ENCODE results near the gene SLIT3.

SLIT3 gene

DNA sequence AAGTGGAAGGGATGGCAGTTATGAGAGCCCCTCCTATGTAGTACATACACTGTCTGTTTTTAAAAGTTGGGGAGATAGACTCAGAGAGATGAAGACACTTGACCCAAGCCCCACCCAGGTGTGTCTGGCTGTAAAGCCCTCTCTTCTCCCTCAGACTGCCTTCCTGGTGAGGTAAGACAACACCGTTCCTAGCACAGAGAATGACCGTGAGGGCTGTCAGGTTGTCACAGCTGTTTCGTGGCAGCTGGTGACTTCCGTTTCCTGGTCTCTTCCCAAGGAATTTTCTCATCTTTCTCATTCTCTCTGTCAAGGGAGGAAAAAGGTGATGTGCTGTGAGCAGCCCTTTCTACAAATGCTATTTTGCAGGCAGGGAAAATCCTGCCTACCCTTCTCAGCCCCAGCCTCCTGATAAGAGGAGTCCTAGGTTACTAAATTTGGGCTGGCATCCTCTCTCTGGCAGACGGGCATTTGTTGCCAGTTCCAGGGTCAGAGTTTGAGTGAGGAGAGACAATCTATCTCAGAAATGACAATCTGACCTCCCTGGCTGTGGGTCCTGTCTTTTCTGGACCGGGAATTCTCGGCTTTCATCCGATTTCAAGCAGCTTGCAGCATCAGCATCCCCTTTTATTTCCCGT is 458.3 kb downstream of the SLIT3 start:
- DNase-seq = no peak

DNA sequence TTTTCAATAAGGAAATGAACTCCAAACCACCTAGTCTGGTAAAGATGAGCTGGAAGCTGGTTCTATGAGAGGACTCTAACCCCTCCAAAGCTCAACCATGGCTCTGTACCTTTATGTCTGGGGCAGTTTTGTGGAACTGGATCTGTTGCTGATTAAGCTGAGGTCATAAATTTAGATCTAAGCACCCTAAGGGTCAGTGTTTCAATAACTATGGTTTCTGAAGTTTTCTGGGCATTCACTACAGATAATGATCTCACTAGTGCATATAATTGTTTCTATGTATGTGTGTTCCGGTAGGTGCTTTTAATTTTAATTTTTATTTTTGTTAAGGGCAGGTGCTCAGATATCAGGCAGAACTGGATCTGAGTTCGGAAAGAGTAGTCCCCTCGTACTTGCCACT is 463.1 kb downstream of the SLIT3 start:
- DNase-seq = no peak

GRCh38 chr5:168836603-168837231 is 464.2 kb downstream of the SLIT3 start:
- DNase-seq = no peak

GRCh38 chr5:168833936-168834335 is 467.0 kb downstream of the SLIT3 start:
- no peak for DNase-seq

- no peak for DNase-seq
Measured at GRCh38 chr5:168833383-168833782, 467.6 kb downstream of the SLIT3 start.

DNA sequence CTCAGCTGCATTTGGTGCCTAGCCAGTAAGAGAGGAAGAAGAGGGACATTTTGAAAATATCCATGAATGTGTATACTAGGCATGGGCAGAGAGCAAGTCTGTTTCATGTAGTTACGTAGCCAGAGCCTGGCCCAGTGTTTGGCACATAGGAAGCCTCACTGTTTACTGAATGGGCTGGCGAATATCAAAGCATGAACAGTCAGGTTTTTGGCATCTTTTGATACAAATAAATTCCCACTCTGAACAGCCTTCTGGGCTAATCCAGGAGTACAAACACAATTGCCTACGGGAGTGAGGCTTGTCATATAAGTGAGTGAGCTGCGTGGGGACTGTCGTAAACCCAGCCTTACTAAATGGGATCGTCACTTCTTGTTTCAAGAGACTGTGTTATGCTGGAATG is 468.6 kb downstream of the SLIT3 start:
- DNase-seq = no peak

DNA sequence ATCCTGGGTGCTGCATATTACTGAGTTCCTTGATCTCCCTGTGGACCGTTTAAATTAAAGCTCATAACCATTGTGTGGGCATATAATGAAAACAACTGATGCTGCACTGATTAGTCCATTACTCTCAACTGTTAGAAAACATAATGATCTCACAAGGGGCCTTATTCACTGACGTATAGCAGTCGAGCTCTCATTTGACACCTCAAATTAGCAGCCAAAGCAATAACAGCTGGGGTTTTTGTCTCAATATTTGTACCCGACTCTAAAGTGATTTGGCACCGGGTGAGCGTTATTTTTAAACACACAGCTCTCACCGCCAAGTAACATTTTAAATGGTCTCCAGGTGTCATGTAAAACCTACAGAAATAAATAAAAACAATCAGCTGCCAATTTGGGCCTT is 469.6 kb downstream of the SLIT3 start:
- DNase-seq = no peak

DNA sequence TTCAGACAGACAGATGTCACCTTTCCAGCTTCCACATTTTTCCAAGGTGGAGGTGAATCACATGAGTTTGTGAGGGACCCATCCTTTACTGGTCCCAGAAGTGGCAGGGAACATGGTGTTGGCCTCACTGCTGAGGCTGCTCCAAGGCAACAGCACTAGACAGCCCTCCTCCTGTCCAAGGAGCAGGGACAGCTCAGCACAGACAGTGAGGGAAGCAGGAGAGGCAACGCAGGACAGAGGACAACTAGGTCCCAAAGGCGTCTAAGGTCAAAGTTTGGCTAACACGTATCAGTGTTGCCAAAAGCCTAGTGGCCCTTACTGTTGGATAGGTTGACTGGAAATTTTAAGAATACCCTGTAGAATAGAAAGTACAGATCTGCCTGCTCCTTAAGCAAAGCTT is 470.1 kb downstream of the SLIT3 start:
- no peak for DNase-seq

- DNase-seq = no peak
Measured at GRCh38 chr5:168829922-168830417, 471.0 kb downstream of the SLIT3 start.

- no peak for DNase-seq
Measured at GRCh38 chr5:168829044-168829443, 471.9 kb downstream of the SLIT3 start.

DNA sequence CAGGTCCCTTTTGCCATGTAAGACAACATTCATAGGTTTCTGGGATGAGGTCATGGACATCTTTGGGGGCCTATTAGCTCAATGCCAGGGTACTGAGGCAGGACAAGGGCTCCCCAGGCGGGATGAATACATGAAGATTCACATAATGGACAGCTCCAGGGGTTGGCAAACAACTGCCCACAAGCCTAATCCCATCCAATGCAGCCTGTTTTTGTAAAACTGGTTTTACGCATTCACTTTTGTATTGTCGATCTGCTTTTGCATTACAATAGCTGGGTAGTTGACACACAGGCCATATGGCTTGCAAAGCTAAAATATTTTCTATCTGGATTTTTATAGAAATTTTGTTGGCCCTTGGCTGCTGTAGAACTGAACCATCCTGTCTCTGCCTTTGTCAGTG is 473.3 kb downstream of the SLIT3 start:
- DNase-seq = no peak

GRCh38 chr5:168826246-168826725 is 474.7 kb downstream of the SLIT3 start:
- peak in 18 of 56 donors; percentile 2 to 45 (median 24) for DNase-seq

DNA sequence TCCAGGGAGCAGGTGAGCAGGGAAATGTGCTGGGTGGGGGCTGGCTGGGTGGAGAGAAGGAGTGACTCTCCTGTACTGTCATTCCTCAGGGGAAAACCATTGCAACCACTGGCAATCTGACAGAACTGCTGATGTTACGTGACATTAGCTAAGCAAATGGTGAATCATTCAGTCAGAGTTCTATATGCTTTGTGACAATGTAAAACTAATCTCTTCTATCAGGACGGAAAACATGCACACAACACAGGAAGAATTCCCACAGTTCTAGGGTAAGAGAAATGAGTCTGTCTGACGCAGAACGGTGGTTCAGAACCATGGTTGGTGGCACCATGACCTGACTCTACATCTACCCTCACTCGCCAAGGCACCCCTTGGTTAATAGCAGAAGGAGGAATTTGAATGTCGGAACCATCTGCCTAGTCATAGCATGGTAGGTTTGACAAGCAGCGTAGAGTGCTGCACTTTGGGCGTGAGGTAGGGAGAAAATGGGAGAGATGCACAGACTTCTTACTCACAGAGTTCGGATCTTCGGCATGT is 478.1 kb downstream of the SLIT3 start:
- DNase-seq = no peak

DNA sequence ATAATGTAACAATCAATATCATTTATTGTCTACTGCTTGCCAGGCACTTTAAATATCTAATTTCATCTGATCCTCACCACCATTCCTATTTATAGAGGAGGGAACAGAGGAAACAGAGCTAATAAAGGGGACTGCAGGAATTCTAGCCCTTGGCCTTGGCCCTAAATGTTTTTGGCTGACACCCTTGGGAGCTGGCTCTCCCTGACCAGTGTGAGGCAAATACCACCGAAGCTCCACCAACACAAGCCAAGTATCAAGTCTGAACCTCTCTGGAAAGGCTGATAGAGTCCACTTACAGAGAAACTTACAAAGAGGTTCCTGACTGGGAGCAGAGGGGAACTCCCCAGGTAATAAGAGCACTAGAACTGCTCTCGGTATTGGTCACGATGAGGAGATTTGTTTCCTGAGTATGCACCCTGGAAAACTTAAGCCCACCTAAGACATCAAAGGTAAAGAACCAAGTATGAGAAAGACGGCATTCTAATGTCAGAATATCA is 478.6 kb downstream of the SLIT3 start:
- no peak for DNase-seq

- DNase-seq = no peak
Measured at GRCh38 chr5:168820874-168821273, 480.1 kb downstream of the SLIT3 start.

DNA sequence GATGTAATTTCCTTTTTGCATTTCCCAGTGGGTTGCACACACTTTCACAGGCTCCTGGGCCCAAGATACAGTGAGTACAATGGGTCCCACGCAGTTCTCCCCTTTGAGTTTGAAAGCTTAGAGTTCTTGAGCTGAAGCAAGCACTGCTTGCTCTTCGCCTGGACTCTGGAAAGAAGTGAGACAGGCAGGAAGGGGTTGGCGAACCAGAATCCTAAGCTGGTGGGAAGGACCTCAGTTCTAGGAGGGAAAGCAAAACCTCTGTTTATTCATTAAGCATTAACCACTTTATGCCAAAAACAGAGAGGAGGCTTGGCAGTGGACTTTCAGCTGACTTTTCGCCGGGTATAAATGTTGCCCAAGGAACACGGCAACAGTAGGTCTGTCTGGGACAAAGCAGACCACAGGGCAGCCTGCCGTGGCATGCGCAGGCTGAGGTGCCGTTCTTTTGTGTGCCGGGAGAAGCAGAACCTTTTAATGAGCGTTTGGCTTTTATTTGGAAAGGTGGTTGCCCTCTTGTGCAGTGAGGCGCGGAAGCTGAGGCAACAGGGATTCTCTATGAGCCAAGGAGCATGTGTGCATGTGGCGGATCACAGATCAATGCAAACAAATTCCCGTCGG is 481.8 kb downstream of the SLIT3 start:
- DNase-seq = peak in 2 of 56 donors; percentile 5 to 6

DNA sequence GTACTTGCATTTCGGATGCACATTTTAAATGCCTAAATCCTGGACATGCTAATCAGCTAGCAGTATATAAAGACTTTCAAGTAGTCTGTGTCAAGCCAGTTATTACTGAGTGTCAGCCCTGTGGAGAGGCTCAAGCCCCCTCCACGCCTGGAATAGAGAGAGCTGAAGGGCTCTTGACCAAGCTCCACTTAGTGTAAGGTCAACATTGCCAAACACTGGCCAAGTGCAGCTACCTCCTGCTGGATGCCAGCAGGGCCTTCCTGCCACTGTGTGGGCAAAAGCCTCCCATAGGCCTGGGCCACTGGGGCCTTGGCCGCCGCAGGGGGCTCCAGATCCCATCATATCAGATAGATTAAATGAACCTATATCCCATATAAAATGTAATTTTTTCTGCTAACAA is 482.4 kb downstream of the SLIT3 start:
- DNase-seq = no peak

DNA sequence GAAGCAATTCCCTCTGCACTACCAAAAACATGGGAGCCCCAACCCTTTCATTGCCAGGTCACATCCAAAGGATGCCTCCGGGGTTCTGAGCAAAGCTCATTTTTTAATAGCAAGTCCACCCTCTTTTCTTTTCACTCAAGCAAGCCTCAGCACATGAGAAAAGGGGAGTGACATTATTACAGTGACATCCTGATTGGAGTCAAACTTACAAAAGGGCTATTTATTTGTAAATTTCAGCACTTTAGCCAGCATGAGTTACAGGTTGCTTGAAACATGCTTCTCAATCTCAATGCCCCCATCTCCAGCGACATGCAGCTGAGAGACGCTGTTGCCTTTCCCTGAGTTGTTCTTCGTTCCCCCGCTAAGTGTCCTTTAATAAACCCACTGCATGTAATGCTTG is 483.3 kb downstream of the SLIT3 start:
- DNase-seq = no peak

- no peak for DNase-seq
Measured at GRCh38 chr5:168816661-168817060, 484.3 kb downstream of the SLIT3 start.

GRCh38 chr5:168813184-168813968 is 487.6 kb downstream of the SLIT3 start:
- no peak for DNase-seq

GRCh38 chr5:168810641-168811040 is 490.3 kb downstream of the SLIT3 start:
- no peak for DNase-seq

Measured in amygdala (tissue), 56 donors.